GM21367 (cell line): Measurements from ENCODE around the gene KDM4B.

Experiments
- ATAC-seq: cut with Tn5 transposase; IDR thresholded peaks from one replicate; pipeline ENCODE4 v1.9.1; 2021; ENCODE audit not compliant: unreplicated experiment

The KDM4B gene

GRCh38 chr19:5132206-5132560, 163.3 kb downstream of the KDM4B start:
- no peak for ATAC-seq

DNA sequence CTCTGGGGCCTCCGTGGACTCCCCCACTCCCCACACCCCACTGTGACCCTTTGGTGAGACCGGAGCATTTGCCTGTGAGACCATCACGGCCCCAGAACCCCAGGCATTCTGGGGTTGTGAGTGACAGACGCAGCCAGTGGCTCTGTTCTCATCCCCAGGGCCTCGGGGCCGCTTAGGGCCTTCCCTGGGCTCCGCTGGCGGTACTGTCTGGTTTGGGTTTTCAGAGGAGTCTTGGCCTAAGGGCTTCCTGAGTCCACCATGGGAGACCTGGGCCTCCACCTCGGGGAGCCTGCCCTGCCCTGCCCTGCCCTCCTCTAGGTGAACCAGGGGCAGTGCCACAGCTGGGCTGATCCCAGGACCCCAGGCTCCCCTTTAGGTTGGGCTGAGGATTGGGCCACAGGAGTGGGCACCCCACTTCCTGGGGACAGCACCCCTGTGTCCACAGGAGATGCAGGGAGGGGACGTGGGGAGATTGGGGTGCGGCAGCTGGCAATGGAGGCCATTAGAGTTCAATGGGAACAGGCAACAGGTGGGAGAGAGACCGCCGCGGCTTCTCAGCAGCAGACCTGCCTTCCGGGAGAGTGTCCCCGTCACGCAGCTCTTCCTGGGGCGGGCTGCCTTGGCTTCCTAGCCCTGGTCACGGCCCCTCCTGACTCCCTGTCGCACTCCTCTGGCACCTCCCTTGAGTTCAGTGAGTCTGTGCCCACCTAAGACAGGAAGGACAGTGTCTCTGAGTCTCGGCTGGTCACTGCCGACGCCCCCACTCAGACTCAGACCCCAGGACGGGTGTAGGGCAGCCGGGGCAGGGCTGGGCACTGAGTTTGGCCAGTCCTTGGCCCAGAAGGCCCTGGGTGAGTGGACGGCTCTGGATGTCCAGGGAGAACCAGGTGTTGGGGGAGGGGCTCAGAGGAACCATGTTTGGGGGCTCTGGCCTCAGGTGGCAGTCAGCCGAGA, 164.1 kb downstream of the KDM4B start:
- ATAC-seq: no peak

- ATAC-seq: no peak
Observed at GRCh38 chr19:5133986-5134595, 165.2 kb downstream of the KDM4B start.

- ATAC-seq: no peak
Observed at GRCh38 chr19:5134691-5135090, 165.8 kb downstream of the KDM4B start.

- ATAC-seq: no peak
Observed at GRCh38 chr19:5136073-5136855, 167.4 kb downstream of the KDM4B start.

GRCh38 chr19:5137114-5137513, 168.2 kb downstream of the KDM4B start:
- ATAC-seq: no peak

GRCh38 chr19:5137571-5138124, 168.7 kb downstream of the KDM4B start:
- no peak for ATAC-seq

DNA sequence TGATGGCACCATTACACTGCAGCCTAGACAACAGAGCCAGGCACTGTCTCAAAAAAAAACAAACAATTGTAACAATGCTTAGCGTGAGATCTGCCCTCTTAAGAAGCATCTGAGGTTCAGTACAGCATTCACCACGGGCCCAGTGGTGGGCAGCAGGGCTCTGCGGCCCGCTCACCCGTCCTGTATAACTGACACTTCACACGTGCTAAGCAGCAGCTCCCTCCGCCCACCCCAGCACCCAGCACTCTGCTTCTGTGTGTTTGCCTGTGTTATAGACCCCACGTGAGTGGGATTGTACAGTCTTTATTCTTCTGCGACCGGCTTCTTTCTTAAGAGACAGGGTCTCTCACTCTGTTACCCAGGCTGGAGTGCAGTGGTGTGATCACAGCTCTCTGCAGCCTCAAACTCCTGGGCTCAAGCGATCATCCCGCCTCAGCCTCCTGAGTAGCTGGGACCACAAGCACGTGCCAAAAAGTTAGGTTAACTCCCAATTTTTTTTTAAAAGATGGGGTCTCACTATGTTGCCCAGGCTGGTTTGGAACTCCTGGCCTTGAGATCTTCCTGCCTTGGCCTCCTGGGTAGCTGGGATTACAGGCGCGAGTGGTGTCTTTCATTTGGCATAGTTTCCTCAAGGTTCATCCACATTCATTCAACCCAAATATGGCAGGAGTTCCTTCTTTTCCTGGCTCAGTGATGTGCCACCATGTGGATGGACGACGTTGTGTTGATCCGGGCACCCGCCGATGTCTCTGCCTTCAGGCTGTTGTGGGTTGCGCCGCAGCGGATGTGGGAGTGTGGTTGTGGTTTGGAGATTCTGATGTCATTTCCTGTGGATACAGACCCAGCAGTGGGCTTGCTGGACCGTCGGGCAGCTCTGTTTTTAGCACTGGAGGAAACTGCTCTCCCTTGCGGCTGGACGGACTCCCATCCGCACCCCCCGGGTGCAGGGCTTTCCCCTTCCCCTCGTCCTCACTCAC, 170.0 kb downstream of the KDM4B start:
- ATAC-seq: no peak

GRCh38 chr19:5139583-5140325, 170.8 kb downstream of the KDM4B start:
- no peak for ATAC-seq

- ATAC-seq: no peak
Observed at GRCh38 chr19:5141129-5141849, 172.4 kb downstream of the KDM4B start.

DNA sequence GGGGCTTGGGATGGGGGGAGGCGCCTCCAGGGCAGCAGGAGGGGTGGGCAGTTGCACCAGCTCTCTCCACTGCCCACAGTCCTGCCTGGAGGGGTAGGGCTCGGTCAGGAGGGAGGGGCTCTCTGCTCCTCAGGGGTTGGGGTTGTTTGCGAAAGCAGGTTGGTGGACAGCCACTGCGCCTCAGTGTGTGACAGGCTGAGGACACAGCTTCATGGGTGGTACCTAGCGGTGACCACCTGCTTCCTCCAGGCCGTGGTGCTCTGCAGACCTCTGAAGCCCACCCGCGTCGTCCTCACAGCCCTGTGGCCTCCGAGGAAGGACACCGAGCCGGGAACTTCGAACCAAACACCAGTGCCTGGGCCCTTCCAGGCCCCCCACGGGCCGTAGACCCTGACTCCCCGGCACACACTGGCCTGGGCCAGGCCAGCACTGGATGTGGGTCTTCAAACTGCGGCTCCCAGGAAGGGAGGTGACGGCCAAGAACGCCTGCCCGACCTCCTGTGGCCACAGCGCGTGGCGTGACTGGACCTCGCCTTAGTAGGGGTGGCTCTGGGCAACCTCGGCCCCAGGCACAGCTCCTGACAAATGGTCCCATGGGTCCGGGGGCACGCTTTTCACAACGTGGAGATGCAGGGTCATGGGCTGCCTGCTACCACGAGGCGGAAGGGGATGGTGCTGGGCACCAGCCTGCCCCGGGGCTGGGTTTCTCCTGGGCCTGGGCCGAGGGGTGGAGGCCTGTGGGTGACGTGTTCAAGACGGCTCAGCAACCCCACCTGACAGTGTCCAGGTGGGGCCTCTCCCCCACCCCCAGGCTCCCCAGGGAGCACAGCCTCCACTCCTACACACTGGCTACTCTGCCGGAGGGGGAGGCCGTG, 173.2 kb downstream of the KDM4B start:
- no peak for ATAC-seq

DNA sequence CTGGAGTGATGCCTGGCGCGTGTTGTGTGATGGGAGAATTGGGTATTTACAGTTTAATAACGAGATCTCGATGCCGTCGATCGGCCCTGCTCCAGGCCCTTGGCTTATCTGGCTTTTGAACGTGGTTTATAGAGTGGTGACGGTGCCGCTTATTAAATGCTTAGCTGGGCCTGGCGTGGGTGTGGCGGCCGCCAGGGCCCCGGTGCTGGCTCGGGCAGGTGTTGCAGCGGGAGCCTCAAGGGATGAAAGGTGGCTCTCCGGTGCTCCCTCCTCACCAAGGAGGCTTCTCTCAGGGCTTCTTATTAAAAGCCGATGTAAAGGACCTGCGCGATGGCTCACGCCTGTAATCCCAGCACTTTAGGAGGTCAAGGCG, 173.8 kb downstream of the KDM4B start:
- no peak for ATAC-seq

DNA sequence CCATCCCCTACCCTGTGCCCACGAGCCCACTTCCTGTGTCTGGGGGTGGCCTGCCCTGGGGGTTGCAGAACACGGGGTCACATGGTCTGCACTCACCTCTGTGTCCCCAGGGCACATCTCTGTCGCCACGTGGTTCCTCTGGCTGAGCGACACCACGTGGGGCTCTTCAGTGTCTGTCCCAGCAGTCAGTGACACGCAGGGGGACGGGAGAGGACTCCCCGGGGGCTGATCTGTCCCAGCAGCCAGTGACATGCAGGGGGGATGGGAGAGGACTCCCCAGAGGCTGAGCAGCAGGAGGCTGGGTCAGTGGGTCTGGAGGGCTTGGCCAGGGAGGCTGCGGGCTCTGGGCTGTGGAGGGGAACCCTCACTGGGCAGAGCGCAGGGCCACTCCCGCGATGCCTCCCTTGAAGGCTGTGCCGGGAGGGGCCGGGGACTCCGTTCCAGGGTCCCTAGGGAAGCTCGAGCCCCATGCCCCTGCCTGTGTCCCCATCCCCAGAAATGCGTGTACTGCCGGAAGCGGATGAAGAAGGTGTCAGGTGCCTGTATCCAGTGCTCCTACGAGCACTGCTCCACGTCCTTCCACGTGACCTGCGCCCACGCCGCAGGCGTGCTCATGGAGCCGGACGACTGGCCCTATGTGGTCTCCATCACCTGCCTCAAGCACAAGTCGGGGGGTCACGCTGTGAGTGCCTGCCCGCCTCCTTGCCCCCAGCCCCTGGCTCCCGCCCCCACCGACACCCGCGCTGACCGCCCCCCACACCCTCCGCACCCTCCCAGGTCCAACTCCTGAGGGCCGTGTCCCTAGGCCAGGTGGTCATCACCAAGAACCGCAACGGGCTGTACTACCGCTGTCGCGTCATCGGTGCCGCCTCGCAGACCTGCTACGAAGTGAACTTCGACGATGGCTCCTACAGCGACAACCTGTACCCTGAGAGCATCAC, 174.8 kb downstream of the KDM4B start:
- no peak for ATAC-seq

GRCh38 chr19:5144545-5145179, 175.7 kb downstream of the KDM4B start:
- ATAC-seq: no peak

DNA sequence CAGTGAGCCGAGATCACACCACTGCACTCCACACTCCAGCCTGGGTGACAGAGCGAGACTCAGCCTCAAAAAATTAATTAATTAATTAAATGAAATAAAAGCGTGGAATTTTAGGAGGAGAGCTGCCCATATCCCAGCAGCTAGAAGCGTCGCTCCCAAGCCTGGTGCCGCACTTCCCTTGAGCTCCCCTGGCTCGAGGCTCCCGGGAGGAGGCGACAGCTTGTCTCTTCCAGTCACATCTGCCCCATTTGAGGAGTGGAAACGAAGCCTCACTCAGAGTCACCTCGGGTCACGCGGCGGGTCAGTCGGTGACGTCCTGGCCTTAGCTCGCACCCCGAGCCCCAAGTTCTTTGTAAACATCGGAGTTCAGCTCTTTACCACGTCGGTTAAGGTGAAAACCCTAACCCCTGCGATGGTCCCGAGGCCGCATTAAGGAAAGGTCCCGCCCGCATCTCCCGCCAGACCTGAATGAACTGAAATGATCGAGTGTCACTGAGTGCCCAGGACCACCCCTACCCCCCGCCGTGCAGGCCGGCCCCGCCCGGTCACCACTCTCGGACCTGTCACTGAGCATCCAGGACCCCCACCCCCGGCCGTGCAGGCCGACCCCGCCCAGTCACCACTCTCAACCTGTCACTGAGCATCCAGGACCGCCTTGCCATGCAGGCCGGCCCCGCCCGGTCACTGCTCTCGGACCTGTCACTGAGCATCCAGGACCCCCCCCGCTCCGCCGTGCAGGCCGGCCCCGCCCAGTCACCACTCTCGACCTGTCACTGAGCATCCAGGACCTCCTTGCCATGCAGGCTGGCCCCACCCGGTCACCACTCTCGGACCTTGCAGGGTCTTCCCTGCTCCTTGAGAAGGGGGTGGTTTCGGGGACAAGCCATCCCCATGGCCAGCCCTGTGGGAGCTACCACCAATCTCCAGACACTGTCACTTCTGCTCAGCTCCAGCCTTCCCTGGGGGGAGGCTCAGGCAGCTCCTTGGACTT, 176.9 kb downstream of the KDM4B start:
- ATAC-seq: no peak
